Activated CD4-positive, alpha-beta T cell treated with anti-CD3 and anti-CD28 coated beads, Interleukin-10, Interleukin-2, amounts not matched to agents 100 ng/mL and 50 ng/mL, durations not matched to agents 16 hours and 8 hours (primary cell): ENCODE data around the gene ARHGEF37.

Experiments used
- DNase-seq: peaks from one replicate; pipeline ENCODE4 v3.0.0-alpha.2; 2020

The ARHGEF37 gene

GRCh38 chr5:149679876-149680809 is 98.8 kb downstream of the ARHGEF37 start:
- no peak for DNase-seq

- DNase-seq: no peak
Measured at GRCh38 chr5:149680810-149681221, 99.5 kb downstream of the ARHGEF37 start.

GRCh38 chr5:149681252-149681651 is 100.0 kb downstream of the ARHGEF37 start:
- no peak for DNase-seq

- DNase-seq: no peak
Measured at GRCh38 chr5:149681922-149682321, 100.6 kb downstream of the ARHGEF37 start.

- no peak for DNase-seq
Measured at GRCh38 chr5:149682532-149683075, 101.3 kb downstream of the ARHGEF37 start.

GRCh38 chr5:149683964-149684363 is 102.7 kb downstream of the ARHGEF37 start:
- DNase-seq: no peak

- no peak for DNase-seq
Measured at GRCh38 chr5:149684371-149684770, 103.1 kb downstream of the ARHGEF37 start.
